SK-N-MC (cell line): Measurements from ENCODE around the gene CAPN8.

ENCODE experiments used
- DNase-seq: peaks from one replicate; pipeline ENCODE4 v3.0.0-alpha.2; 2011; ENCODE audit warnings: low read depth, low spot score
- H3K27ac ChIP-seq: fragments of 200-600 bp; sonication (generic); 2 replicates; pipeline ENCODE4 v1.5.1; 2016; ENCODE audit warnings: mixed run types
- H3K36me3 ChIP-seq: fragments of 200-600 bp; sonication (generic); 2 replicates; pipeline ENCODE4 v1.6.1; 2017; ENCODE audit warnings: antibody characterized with exemption, low read length, mixed read lengths; ENCODE audit not compliant: insufficient read depth
- H3K4me3 ChIP-seq: fragments of 200-600 bp; sonication (generic); 2 replicates; pipeline ENCODE4 v1.5.1; 2016
- H3K9ac ChIP-seq: fragments of 200-600 bp; sonication (generic); 2 replicates; pipeline ENCODE4 v1.8.0; 2017; ENCODE audit warnings: mixed run types, mixed read lengths; ENCODE audit not compliant: insufficient read length
- H3K9me3 ChIP-seq: fragments of 200-600 bp; sonication (generic); 2 replicates; pipeline ENCODE4 v1.6.1; 2017; ENCODE audit warnings: low read depth, mild to moderate bottlenecking, antibody characterized with exemption, low read length, moderate library complexity, mixed read lengths
- EZH2 ChIP-seq: fragments of 200-600 bp; sonication (generic); IDR thresholded peaks from one replicate; pipeline ENCODE4 v1.6.1; 2017; ENCODE audit warnings: antibody characterized with exemption
- FOXP2 ChIP-seq: optimal IDR thresholded peaks from 2 replicates; pipeline ENCODE3; 2011; ENCODE audit warnings: mild to moderate bottlenecking, moderate library complexity; ENCODE audit not compliant: insufficient read depth; ENCODE audit errors: extremely low read length, control extremely low read depth
- POLR2AphosphoS5 ChIP-seq: IDR thresholded peaks from 2 replicates; pipeline ENCODE4 v1.6.1; 2012; ENCODE audit warnings: mild to moderate bottlenecking, low read depth, low read length, borderline replicate concordance

The CAPN8 gene

GRCh38 chr1:223703668-223704013, 38.1 kb upstream of the CAPN8 start:
- Histone ChIP-seq H3K9me3 (no peaks in the 10 kb centered on the region), H3K4me3 (no peak overlapping the region), H3K27ac (peak overlapping the region; percentile 79; the same call in 1 of the 2 replicates), H3K9ac (no peak overlapping the region), H3K36me3 (no peaks in the 10 kb centered on the region)
- TF ChIP-seq POLR2AphosphoS5 (no peak), EZH2 (no peak), FOXP2 (no peak)
- DNase-seq: no peak

- no peaks in the 10 kb centered on the region for H3K36me3 ChIP-seq
- H3K9me3 ChIP-seq: no peaks in the 10 kb centered on the region
- H3K4me3 ChIP-seq: no peak overlapping the region
- H3K9ac ChIP-seq: no peak overlapping the region
- H3K27ac ChIP-seq: peak overlapping the region; percentile 79
- no peak for TF ChIP-seq EZH2
- TF ChIP-seq POLR2AphosphoS5: no peak
- no peak for TF ChIP-seq FOXP2
- no peak for DNase-seq
These were observed 37.5 kb upstream of the CAPN8 start for GRCh38 chr1:223702735-223703667.

GRCh38 chr1:223700942-223701637, 35.6 kb upstream of the CAPN8 start:
- Histone ChIP-seq H3K36me3 (no peaks in the 10 kb centered on the region), H3K9ac (peak overlapping the region; percentile 65), H3K27ac (peak overlapping the region; percentile 86), H3K4me3 (no peak overlapping the region; the same call in 1 of the 2 replicates), H3K9me3 (no peaks in the 10 kb centered on the region)
- TF ChIP-seq EZH2 (no peak), FOXP2 (no peak), POLR2AphosphoS5 (no peak)
- no peak for DNase-seq

GRCh38 chr1:223700388-223700918, 35.0 kb upstream of the CAPN8 start:
- H3K36me3 ChIP-seq: no peaks in the 10 kb centered on the region
- H3K9ac ChIP-seq: no peak overlapping the region
- H3K27ac ChIP-seq: peak overlapping the region; percentile 86
- no peak for TF ChIP-seq FOXP2
- H3K4me3 ChIP-seq: no peak overlapping the region
- H3K9me3 ChIP-seq: no peaks in the 10 kb centered on the region
- DNase-seq: no peak

GRCh38 chr1:223695941-223696340, 30.4 kb upstream of the CAPN8 start:
- no peak for DNase-seq
- Histone ChIP-seq H3K9me3 (no peaks in the 10 kb centered on the region), H3K36me3 (no peaks in the 10 kb centered on the region), H3K27ac (no peak overlapping the region), H3K9ac (no peak overlapping the region), H3K4me3 (no peak overlapping the region)
- TF ChIP-seq POLR2AphosphoS5 (no peak), EZH2 (no peak), FOXP2 (no peak)

GRCh38 chr1:223695014-223695548, 29.6 kb upstream of the CAPN8 start:
- TF ChIP-seq POLR2AphosphoS5 (no peak), FOXP2 (no peak), EZH2 (no peak)
- H3K9me3 ChIP-seq: no peaks in the 10 kb centered on the region
- no peak overlapping the region for H3K27ac ChIP-seq
- H3K36me3 ChIP-seq: no peaks in the 10 kb centered on the region
- no peak for DNase-seq
- no peak overlapping the region for H3K4me3 ChIP-seq
- H3K9ac ChIP-seq: no peak overlapping the region

- Histone ChIP-seq H3K27ac (peak overlapping the region; percentile 4; the same call in 1 of the 2 replicates), H3K4me3 (no peak overlapping the region), H3K9me3 (no peaks in the 10 kb centered on the region), H3K36me3 (no peaks in the 10 kb centered on the region), H3K9ac (no peak overlapping the region)
- DNase-seq: no peak
- TF ChIP-seq EZH2 (no peak), FOXP2 (no peak), POLR2AphosphoS5 (no peak)
These were observed 25.6 kb upstream of the CAPN8 start for GRCh38 chr1:223691121-223691520.

- Histone ChIP-seq H3K4me3 (no peak overlapping the region), H3K9ac (no peak overlapping the region), H3K27ac (no peak overlapping the region), H3K9me3 (no peaks in the 10 kb centered on the region), H3K36me3 (no peaks in the 10 kb centered on the region)
- DNase-seq: no peak
- TF ChIP-seq EZH2 (no peak), FOXP2 (no peak), POLR2AphosphoS5 (no peak)
These were observed 18.9 kb upstream of the CAPN8 start for GRCh38 chr1:223684488-223684792.
